Stomach smooth muscle (tissue), 2 donors: ENCODE results near the gene NUDT22.
A peak's percentile ranks its signal among the peaks of the same experiment; 100 is the strongest.

Experiments
- H3K27ac ChIP-seq: one replicate; pipeline ENCODE4 v1.7.0; 2013; ENCODE audit warnings: mild to moderate bottlenecking, low read length, inconsistent platforms
- H3K27me3 ChIP-seq, 2 donors: one replicate each; pipeline ENCODE4 v1.7.0; 2013; ENCODE audit warnings: low read length in 2 of 2; ENCODE audit not compliant: insufficient read depth in 2 of 2, control insufficient read depth in 1 of 2
- H3K36me3 ChIP-seq, 2 donors: one replicate each; pipeline ENCODE4 v1.7.0; 2013; ENCODE audit warnings: low read length in 2 of 2; ENCODE audit not compliant: control insufficient read depth in 2 of 2, insufficient read depth in 2 of 2
- H3K4me1 ChIP-seq: one replicate; pipeline ENCODE4 v1.7.0; 2013; ENCODE audit warnings: low read length; ENCODE audit not compliant: control insufficient read depth, insufficient read depth
- H3K4me3 ChIP-seq, 2 donors: one replicate each; pipeline ENCODE4 v1.7.0; 2013; ENCODE audit warnings: low read length in 2 of 2
- H3K9ac ChIP-seq, 2 donors: one replicate each; pipeline ENCODE4 v1.7.0; 2013; ENCODE audit warnings: low read length in 2 of 2, mild to moderate bottlenecking in 1 of 2
- H3K9me3 ChIP-seq, 2 donors: one replicate each; pipeline ENCODE4 v1.7.0; 2013; ENCODE audit warnings: low read length in 2 of 2; ENCODE audit not compliant: control insufficient read depth in 2 of 2
- donor health status: healthy.
- donor health status: Pancreatic carcinoma.

Gene NUDT22

DNA sequence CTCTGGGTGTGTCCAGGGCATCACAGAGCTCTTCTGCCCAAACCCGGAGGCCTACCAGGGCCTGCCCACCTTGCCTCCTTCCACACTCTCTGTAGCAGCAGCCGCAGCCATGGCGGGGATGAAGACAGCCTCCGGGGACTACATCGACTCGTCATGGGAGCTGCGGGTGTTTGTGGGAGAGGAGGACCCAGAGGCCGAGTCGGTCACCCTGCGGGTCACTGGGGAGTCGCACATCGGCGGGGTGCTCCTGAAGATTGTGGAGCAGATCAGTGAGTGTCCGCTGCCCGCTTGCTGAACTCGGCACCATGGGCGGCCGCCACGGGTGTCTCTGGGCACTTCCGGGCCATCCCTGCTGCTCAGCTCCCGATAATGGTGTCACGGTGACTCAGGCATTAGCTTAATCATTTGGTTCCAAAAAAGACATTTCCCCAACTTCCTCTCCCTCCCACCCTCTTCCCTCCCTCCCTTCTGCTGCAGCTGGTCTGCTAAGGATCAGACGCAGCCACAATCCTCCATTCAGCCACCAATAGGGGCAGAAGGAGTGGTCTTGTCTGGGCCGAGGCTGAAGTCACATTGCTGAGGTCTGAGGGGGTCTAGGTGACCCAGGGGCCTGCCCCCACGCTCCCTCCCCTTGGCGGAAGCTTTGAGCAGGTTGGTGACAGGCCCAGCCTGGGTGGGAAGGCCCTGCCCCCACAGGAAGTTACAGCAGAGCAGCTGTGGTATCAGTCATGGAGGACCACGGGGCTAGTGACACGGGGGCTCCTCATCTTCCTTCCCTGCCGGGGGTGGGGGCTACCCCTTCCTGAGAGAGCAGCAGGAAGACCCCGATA is 18.6 kb upstream of the NUDT22 start:
- Histone ChIP-seq H3K4me1 (peaks cover 24% of the 10 kb centered on the region), H3K27me3 (no peaks in the 10 kb centered on the region), H3K36me3 (peaks cover 17 to 27% of the 10 kb centered on the region in 2 donors), H3K27ac (peak overlapping the region; percentile 64), H3K9me3 (no peaks in the 10 kb centered on the region), H3K4me3 (peak overlapping the region; percentile 19 to 54), H3K9ac (peak overlapping the region; percentile 51 to 62)

DNA sequence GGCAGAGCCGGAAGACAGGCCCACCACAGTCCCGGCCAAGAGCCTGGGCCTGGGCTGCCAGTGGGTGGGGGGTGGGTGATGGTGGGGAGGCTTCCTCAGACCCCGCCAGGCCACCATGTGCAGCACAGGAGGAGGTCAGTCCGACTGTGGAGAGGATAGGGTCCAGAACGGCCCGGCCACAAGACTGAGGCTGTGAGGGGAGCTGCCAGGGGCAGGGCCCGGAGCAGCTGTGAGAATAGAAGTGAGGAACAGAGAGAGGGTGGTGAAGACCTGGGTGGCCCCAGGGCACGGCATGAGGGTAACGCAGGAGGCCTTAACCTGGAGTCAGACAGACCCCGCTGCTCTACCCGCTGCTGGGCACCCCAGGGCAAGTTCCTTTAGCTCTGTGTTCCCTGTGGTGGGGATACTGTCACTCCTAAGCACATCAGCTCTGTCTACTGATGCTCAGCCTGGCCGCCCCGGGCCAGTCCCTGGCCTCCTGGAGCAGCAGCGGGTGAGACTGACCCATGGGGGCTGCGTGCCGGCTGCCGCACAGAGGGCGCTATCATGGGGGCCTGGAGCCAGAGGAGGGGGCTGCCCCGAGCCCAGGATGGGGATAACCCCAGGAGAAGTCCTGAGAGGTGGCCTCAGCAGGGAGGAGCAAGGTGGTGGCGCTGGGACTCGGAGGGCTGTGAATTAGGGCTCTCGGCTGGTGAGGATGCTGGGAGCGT is 17.8 kb upstream of the NUDT22 start:
- Histone ChIP-seq H3K36me3 (peaks cover 11 to 20% of the 10 kb centered on the region in 2 donors), H3K4me3 (peak overlapping the region; percentile 19 to 54), H3K9me3 (no peaks in the 10 kb centered on the region), H3K9ac (peak overlapping the region; percentile 29 to 62), H3K27ac (peak overlapping the region; percentile 53), H3K4me1 (peaks cover 24% of the 10 kb centered on the region), H3K27me3 (no peaks in the 10 kb centered on the region)

DNA sequence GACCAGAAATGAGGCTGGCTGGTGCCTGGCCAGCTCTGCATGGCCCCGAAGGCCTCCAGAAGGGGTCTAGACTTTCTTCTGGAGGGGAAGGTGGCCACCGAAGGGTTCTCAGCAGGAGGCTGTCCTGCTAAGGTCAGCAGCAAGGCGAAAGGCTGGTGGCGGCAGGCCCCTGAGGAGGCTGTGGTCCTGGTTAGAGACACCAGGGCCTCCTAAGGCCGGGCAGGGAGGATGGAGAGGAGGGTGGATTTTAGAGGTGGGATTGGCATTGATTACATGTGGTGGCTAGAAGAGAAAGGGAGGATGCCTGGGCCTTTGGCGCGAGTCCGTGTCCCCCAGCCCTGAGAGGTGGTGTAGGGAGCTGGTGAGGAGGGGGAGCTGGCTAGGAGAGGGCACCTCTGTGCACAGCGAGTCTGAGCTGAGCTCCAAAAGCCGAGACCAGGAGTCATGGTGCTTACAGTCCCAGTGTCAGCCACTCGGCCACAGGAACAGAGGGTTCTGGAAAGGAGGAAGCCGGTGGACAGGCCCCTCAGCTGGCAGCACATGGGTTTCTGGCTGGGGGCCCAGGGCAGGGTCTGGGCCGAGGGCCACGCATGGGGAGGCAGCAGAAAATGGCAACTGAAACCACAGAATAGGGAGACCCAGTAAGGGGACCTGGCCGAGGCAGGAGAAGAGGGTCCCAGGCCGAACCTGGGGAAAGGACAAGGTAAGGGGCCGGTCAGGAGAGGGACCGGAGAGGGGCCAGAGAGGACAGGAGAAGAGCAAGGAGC is 17.1 kb upstream of the NUDT22 start:
- peak overlapping the region; percentile 53 for H3K27ac ChIP-seq
- H3K27me3 ChIP-seq: no peaks in the 10 kb centered on the region
- H3K4me1 ChIP-seq: peaks cover 24% of the 10 kb centered on the region
- no peaks in the 10 kb centered on the region for H3K9me3 ChIP-seq
- no peak overlapping the region for H3K4me3 ChIP-seq
- peak overlapping the region in 1 of 2 donors; percentile 62 for H3K9ac ChIP-seq
- H3K36me3 ChIP-seq: peaks cover 3 to 12% of the 10 kb centered on the region in 2 donors

DNA sequence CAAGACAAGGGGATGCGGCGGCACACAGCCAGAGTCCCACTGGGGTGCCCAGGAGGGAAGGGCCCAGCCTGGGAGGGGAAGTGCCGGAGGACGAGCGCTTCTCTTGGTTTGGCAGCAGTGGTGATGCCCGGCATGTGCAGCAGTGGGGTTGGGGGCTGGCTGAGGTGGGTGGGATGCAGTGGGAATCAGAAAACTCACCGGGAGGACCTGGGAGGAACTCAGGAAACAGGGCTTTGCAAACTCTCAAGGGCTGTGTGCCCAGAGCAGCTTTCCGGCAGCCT is 16.6 kb upstream of the NUDT22 start:
- Histone ChIP-seq H3K9me3 (no peaks in the 10 kb centered on the region), H3K4me1 (peaks cover 19% of the 10 kb centered on the region), H3K9ac (no peak overlapping the region), H3K36me3 (peaks cover 3 to 9% of the 10 kb centered on the region in 2 donors), H3K27ac (no peak overlapping the region), H3K4me3 (no peak overlapping the region), H3K27me3 (no peaks in the 10 kb centered on the region)

DNA sequence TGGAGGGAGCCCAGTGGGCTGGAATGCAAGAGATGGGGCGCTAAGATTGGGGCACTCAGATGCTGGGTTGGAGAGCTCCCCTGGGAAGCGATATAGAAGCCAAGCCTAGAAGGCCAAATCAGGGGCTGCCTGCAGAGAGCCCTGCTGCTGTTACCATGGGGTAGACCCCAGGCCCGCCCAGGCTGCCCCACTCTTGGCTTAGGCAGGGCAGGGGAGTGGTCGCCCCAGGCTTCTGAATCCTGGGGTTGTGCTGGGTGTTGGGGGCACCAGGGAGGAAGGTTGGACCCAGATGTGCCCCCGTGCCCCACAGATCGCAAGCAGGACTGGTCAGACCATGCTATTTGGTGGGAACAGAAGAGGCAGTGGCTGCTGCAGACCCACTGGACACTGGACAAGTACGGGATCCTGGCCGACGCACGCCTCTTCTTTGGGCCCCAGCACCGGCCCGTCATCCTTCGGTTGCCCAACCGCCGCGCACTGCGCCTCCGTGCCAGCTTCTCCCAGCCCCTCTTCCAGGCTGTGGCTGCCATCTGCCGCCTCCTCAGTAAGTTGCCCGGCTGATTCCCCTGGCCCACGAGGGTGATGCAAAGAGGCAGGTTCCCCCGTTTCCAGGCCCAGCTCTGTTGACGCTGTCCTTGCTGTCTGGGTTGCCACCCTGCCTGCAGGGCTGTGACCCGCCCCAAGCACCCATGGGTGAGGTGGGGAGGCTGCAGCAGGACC is 15.6 kb upstream of the NUDT22 start:
- H3K9me3 ChIP-seq: no peaks in the 10 kb centered on the region
- no peak overlapping the region for H3K4me3 ChIP-seq
- no peaks in the 10 kb centered on the region for H3K27me3 ChIP-seq
- H3K36me3 ChIP-seq: peaks cover 0 to 9% of the 10 kb centered on the region in 2 donors
- no peak overlapping the region for H3K9ac ChIP-seq
- no peak overlapping the region for H3K27ac ChIP-seq
- peaks cover 14% of the 10 kb centered on the region for H3K4me1 ChIP-seq

DNA sequence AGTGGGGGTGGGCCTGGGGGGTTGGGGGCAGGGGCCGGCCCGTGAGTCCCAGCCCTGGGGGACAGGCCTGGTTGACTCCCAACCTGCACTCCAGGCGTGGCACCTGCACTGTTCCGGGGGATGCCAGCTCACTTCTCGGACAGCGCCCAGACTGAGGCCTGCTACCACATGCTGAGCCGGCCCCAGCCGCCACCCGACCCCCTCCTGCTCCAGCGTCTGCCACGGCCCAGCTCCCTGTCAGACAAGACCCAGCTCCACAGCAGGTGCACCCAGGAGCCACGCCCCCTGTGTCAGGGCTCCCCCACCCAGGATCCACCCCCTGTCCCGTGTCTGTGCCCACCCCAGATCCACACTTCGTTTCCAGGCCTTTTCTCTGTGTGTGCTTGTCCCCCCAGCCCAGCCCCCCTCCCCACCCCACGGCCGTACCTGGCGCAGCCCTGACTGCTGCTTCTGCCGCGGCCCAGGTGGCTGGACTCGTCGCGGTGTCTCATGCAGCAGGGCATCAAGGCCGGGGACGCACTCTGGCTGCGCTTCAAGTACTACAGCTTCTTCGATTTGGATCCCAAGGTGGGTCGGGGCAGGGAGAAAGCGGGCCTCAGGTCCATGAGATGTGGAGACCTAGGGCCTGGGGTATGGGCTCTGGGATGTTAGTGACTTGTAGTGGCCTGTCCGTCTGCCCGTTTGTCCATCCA is 14.7 kb upstream of the NUDT22 start:
- no peaks in the 10 kb centered on the region for H3K9me3 ChIP-seq
- no peak overlapping the region for H3K27ac ChIP-seq
- H3K27me3 ChIP-seq: no peaks in the 10 kb centered on the region
- no peak overlapping the region for H3K9ac ChIP-seq
- peaks cover 0 to 7% of the 10 kb centered on the region in 2 donors for H3K36me3 ChIP-seq
- no peak overlapping the region for H3K4me3 ChIP-seq
- peaks cover 14% of the 10 kb centered on the region for H3K4me1 ChIP-seq

DNA sequence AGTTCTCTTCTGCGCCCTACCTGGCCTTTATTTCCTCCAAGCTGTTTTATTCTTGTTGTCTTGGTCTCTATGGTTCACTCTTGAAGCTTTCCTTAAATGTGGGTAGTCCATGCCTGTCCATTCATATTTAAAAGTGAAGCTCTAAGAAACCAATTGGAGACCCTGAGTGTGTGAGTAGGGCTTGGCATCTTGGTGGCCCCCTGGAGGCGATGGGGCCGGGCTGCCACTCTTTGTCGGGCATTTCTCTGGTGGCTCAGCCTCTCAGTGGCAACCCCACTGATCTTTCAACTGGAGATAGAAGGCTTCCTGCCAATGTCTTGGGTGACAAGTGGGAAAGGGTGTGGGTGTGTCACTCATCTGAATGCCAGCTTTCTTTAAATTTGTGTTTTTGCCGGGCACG is 9.2 kb upstream of the NUDT22 start:
- H3K4me1 ChIP-seq: no peaks in the 10 kb centered on the region
- H3K27me3 ChIP-seq: no peaks in the 10 kb centered on the region
- H3K36me3 ChIP-seq: peaks cover 0 to under 1% of the 10 kb centered on the region in 2 donors
- no peak overlapping the region for H3K9ac ChIP-seq
- no peak overlapping the region for H3K4me3 ChIP-seq
- no peaks in the 10 kb centered on the region for H3K9me3 ChIP-seq
- no peak overlapping the region for H3K27ac ChIP-seq

DNA sequence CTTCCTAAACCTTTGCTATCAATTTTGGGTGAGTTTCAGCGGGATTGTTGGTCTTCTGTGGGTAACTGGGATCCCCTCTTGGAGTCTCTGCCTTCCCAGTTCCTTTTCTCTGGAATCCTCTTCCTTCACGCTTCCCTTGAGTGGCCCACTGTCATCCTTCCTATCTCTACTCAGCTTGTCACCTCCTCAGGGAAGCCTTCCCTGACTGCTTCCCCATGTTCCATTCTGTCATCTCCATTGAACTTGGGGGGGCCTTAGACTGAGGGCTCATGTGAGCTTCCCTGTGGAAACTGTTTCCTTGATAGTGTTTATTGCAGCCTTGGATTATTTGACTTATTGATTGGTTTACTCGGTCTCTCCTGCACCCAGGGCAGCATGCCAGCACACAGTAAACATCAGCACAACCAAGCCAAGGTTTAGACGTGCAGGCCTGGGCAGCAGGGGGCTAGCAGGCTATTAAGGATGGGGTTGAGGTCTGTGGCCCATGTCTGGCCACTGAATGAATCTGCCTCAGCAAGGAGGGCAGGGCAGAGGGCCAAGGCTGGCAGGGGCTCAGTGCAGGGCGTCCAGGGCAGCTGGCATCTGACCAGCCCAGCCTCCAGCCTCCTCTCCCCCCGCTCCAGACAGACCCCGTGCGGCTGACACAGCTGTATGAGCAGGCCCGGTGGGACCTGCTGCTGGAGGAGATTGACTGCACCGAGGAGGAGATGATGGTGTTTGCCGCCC is 7.3 kb upstream of the NUDT22 start:
- Histone ChIP-seq H3K4me1 (no peaks in the 10 kb centered on the region), H3K36me3 (peaks cover 0 to 6% of the 10 kb centered on the region in 2 donors), H3K9ac (no peak overlapping the region), H3K27ac (no peak overlapping the region), H3K9me3 (no peaks in the 10 kb centered on the region), H3K27me3 (no peaks in the 10 kb centered on the region), H3K4me3 (no peak overlapping the region)

DNA sequence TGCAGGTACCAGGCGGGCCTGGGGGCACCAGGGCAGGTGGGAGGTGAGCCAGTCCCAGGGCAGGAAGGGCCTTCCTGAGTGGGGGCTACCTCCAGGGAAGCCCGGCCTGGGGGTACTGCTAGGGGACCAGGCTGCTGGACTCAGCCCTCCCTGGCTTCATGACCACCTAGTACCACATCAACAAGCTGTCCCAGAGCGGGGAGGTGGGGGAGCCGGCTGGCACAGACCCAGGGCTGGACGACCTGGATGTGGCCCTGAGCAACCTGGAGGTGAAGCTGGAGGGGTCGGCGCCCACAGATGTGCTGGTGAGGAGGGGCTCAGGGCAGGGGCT is 6.8 kb upstream of the NUDT22 start:
- H3K36me3 ChIP-seq: peaks cover 0 to 9% of the 10 kb centered on the region in 2 donors
- H3K9ac ChIP-seq: no peak overlapping the region
- H3K9me3 ChIP-seq: no peaks in the 10 kb centered on the region
- no peaks in the 10 kb centered on the region for H3K27me3 ChIP-seq
- no peak overlapping the region for H3K4me3 ChIP-seq
- no peaks in the 10 kb centered on the region for H3K4me1 ChIP-seq
- H3K27ac ChIP-seq: no peak overlapping the region
